H1 (cell line): Measurements from ENCODE around the gene SRPX.

Source experiments
- CEBPB ChIP-seq: IDR thresholded peaks from 2 replicates; pipeline ENCODE4 v1.6.1; 2012; ENCODE audit warnings: low read depth, low read length
- CHD2 ChIP-seq: IDR thresholded peaks from 2 replicates; pipeline ENCODE4 v1.6.1; 2012; ENCODE audit warnings: low read length, improper control_type of control experiment
- EP300 ChIP-seq, 2 experiments: IDR thresholded peaks; 1 replicate in 1 of 2; 2 replicates in 1 of 2; pipeline ENCODE4 v1.6.1; 2011 to 2012; ENCODE audit warnings: low read depth in 2 of 2, low read length in 2 of 2, mild to moderate bottlenecking in 2 of 2, borderline replicate concordance in 1 of 2, inconsistent platforms in 1 of 2, moderate library complexity in 1 of 2
- NRF1 ChIP-seq: IDR thresholded peaks from 2 replicates; pipeline ENCODE4 v1.6.1; 2011; ENCODE audit warnings: mild to moderate bottlenecking, low read depth, low read length, improper control_type of control experiment
- POLR2A ChIP-seq, 2 experiments: IDR thresholded peaks; 1 replicate in 1 of 2; 2 replicates in 1 of 2; pipeline ENCODE4 v1.6.1; 2011; ENCODE audit warnings: low read depth in 2 of 2, low read length in 2 of 2, mild to moderate bottlenecking in 2 of 2; ENCODE audit errors: control extremely low read depth in 1 of 2
- POLR2AphosphoS5 ChIP-seq: IDR thresholded peaks from 2 replicates; pipeline ENCODE4 v1.6.1; 2011; ENCODE audit warnings: low read depth, low read length
- TBP ChIP-seq: IDR thresholded peaks from 2 replicates; pipeline ENCODE4 v1.6.1; 2011; ENCODE audit warnings: low read depth, low read length, improper control_type of control experiment
- TF ChIP-seq, protein P1 (sequence below), 3 experiments: IDR thresholded peaks; 1 replicate in 2 of 3; 2 replicates in 1 of 3; pipeline versions ENCODE4 v1.5.1 to v1.6.1; 2011; ENCODE audit warnings: low read length in 3 of 3, mild to moderate bottlenecking in 3 of 3, inconsistent platforms in 2 of 3, low read depth in 1 of 3, moderate library complexity in 1 of 3; ENCODE audit not compliant: insufficient read depth in 1 of 3; ENCODE audit errors: control extremely low read depth in 1 of 3
- TF ChIP-seq, protein P2 (sequence below): IDR thresholded peaks from 2 replicates; pipeline ENCODE4 v1.6.1; 2012; ENCODE audit warnings: inconsistent platforms

DNA sequence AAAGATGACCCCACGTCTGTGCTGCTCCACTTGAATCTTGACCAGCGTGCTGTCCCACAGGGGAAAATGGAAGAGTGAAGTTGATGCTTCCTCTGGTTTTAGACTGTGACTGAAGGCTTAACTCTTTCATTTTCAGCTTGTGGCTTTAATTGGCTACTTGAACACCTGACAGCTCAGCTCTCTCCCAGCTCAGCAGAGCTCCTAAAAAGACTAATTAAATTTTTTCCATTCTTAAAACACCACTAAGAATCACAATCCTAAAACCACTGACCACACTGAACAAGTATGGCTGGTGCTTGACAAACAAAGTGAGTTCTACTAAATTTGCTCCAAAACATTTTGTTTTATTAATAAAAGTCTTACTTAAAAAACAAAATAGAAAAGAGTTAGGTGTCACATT is 71.7 kb downstream of the SRPX start:
- TF ChIP-seq TBP (no peak), CEBPB (no peak), POLR2A (IDR thresholded peaks at IDR 0.05; ENCODE audit: control extremely low read depth in 1 of 2, low read depth in 2 of 2, low read length in 2 of 2) (no peak), NRF1 (no peak), CHD2 (no peak), EP300 (IDR thresholded peaks at IDR 0.05; ENCODE audit: borderline replicate concordance in 1 of 2, low read depth in 2 of 2, low read length in 2 of 2) (no peak), POLR2AphosphoS5 (no peak)
- TF ChIP-seq, protein P1, sequence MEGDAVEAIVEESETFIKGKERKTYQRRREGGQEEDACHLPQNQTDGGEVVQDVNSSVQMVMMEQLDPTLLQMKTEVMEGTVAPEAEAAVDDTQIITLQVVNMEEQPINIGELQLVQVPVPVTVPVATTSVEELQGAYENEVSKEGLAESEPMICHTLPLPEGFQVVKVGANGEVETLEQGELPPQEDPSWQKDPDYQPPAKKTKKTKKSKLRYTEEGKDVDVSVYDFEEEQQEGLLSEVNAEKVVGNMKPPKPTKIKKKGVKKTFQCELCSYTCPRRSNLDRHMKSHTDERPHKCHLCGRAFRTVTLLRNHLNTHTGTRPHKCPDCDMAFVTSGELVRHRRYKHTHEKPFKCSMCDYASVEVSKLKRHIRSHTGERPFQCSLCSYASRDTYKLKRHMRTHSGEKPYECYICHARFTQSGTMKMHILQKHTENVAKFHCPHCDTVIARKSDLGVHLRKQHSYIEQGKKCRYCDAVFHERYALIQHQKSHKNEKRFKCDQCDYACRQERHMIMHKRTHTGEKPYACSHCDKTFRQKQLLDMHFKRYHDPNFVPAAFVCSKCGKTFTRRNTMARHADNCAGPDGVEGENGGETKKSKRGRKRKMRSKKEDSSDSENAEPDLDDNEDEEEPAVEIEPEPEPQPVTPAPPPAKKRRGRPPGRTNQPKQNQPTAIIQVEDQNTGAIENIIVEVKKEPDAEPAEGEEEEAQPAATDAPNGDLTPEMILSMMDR (IDR thresholded peaks at IDR 0.05; ENCODE audit: control extremely low read depth in 1 of 3, insufficient read depth in 1 of 3, low read depth in 1 of 3, low read length in 3 of 3) = no peak
- TF ChIP-seq, protein P2, sequence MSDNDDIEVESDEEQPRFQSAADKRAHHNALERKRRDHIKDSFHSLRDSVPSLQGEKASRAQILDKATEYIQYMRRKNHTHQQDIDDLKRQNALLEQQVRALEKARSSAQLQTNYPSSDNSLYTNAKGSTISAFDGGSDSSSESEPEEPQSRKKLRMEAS = no peak
